Fibroblast of upper back skin (primary cell): ENCODE data around the gene SNN.

Source experiments
- DNase-seq: peaks from one replicate; pipeline ENCODE4 v3.0.0-alpha.2; 2013

SNN gene

DNA sequence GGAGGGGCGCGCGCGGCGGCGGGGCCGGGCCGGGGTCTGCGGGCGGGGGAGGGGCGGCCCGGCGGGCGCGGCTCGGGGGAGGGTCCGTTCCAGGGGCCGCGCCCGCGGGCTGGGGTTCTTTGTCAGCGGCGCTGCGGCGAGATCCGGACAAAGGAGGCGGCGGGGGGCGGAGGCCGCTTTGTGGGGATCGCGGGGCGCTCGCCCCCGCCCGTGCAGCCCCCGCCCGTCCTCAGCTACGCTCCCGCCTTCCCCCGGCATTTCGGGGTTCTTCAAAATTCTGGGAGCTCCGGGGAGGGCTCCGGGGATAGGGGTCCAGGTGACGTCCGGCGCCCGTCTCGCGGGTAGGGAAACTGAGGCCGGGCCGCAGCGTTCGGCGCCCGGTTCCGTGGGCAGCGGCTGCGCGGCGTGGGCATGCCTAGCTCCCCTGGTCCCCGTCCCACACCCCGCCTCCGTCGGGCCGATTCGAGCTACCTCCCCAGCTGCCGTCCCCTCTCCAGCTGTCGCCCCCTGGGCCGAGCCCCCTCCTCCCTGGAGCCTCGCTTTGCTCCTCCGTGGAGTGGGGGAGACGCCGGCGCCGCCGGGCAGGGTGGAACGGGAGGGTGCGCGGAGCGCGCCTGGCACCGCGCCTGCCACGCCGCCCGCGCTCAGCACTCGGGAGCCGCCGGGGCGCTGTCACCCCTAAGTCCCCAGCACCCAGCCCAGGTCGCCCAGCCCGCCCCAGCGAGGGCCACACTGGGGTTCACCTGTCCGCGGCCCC is 546 bp downstream of the SNN start:
- DNase-seq = no peak

DNA sequence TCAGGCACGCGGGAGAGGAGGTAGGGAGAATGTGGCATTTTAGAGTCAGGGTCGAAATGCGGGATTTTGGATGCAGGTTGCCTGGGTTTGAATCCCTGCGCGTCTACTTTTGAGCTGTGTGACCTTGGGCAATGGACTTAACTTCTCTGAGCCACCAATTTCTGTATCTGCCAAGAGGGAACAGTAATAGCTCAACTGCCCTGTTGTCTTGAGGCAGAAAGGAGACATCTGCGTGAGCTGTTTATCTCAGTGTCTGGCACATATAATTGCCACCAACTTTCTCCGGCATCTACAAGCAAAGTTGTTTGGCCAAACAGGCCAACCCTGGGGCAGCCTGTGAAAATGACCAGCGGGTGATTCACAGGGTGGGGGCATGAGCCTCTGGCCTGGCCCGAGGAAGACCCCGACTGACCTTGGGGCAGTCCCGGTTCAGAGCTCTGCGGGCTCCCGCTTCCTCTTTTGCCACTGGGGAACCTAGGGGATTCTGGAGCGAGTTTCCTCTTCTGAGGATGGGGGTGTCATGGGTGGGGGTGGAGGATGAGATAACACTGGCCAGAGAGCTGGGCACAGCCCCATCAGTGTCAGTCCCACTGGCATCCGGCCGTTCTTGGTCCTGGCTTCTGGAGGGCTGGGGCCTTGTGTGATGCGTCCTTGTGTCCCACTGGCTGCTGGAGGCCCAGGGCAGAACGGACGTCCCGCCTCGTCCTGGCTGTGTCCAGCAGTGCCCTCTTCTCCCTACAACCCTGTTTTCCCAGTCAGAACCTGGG is 1.3 kb downstream of the SNN start:
- DNase-seq = no peak

DNA sequence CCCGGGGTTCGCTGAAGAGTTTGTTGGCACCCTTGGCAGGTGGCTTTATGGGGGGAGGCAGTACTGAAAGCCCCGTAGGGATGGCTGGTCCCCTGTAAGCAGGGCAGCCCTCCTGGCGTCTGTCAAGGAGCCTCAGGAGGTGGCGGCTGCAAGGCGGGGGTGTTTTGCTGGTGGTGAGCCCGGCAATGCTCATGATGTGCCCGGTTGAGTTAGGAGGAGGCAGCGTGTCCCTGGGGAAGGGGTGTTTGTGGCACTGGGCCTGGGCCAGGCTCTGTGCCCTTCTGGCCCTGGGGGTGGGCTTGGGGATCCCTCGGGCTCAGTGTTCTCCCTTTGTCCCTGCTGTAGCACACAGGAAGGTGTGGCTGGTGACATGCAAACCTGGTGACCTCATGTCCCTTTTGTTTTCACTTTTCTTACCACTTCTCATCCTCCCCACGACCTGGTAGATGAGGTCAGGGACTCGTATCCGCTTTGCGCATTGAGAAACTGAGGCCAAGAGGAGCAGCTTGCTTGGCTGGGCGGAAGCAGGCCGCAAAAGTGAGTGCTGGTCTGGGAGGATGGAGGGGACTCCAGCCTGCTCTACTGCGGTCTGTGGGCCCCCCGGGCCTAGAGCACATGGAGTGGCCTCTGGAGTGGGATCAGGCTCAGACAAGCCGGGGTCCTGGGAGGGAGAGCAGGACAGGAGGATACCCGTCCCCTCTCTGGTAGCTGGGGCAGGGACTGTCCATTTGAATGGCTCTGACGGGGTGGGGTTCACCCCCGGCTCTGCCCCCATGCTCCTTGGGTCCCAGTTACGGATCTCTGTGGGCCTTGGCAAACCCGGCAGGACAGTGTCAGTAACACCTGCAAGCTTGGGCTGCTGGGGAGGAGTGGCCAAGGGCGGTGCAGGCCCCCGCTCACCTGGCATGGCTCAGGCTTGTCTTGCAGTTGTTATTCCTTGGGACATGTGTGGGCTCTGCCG is 2.2 kb downstream of the SNN start:
- no peak for DNase-seq

DNA sequence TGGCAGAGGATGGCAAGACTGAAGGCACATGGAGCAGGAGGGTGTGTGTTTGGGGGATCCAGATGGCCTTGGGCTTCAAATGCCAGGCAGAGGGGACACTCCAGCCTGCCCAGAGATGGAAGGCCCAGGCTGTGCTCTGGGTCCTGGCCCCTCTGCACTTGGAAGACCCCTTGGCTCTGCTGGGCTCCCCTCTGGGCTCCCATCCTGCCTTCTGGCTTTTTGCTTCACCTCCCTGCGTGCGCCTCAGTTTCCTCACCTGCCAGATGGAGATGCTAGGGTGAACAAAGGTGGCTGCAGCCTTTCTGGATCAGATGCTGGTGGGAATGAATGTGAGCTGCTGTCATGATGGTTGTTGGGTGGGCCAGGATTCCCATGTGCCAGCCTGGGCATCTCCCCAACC is 3.0 kb downstream of the SNN start:
- no peak for DNase-seq

DNA sequence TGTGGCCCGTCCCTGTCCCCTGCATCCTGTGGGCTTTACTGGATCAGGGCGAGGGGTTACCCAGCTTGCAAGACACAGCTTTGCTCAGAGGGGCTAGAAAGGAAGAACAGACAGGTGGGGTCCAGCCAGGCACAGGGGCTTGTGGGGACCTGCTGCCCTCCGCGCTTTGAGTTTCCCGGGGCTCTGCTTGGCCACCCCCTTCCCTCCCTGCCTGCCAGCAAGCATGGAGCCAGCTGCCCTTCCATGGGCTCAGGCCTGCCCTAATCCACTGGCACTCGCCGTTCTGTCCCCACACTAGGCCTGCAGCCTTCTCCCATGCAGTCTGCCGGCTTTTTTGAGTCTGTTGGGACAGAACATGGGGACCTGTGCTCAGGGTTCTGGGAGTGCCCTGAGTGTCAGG is 3.4 kb downstream of the SNN start:
- no peak for DNase-seq

DNA sequence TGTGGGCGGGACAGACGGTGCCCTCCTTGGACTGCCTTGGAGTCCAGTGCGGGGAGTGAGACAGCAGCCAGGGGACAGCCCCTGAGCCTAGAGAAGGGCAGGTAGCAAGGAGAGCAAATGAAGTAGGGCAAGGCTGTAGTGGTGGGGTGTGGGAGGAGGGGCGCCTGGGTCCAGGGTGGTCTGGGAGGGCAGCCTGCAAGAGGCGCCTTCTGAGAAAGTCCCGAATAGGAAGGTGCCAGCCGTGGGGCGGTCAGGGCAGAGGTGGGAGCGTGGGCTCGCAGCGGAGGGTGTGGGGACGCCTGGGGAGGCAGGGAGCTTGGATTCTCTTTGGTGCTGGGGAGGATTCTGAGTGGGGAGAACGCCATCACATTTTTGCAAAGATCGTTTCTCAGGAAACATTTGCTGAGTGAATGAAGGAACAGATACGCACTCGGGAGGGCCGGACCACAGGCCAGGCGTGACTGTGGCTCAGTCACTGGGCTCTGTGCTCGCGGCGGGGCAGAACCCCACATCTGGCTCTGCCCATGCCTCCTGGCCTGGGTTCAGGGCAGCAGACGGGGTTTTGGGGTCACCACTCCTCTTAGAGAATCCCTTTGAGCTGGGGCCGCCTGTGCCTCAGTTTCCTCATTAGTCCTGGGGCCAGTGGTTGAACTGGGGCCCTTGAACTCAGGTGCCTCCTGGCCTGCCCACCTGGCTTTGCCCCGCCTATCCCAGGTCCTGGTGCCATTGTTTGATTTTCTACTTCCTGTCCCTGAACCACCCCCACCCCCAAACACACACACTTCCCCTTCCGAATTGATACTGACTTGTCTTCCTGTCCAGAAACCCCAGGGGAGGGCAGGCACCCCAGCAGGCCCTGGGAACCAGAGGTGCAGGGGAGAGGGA is 4.2 kb downstream of the SNN start:
- DNase-seq = no peak

DNA sequence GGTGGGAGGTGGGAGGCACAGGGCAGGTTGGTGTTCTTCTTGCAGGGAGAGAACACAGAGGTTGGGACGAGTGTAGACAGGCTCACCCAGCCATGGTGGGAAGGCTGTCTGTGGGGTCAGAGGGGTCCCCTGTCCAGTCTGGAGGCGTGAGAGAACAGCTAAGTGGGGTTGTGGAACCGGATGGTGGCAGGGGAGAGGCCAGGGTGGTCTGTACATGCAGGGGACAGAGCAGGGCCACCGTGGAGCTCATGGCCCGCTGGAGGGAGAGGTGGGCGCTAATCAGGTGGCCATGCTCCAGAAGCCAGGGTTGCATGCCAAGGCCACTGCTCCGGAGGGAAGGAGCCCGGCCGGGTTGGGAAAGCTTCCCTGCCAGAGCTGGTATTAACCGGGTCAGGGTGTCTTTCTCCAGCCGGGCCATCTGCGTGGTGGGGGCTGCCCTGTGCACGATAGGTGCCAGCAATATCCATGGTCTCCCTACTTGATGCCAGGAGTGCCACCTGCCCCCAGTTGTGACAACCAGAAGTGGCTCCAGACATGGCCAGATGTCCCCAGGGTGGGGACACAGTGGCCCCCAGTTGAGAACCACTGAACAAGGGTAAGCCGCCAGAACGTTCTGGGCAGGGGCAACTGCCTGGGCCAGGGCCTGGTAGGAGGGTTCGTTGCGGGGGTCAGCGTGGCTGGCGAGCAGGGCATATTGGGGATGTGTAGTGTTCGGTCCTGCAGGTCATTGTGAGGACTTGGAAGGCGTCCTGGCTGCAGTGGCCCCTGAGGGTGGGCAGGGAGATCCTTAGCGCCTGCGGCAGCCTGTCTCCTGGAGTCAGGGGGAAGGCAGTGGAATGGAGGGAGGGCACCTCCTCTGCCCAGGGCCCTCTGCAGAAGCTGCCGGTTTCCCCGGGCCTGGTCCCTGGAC is 5.1 kb downstream of the SNN start:
- DNase-seq = no peak

DNA sequence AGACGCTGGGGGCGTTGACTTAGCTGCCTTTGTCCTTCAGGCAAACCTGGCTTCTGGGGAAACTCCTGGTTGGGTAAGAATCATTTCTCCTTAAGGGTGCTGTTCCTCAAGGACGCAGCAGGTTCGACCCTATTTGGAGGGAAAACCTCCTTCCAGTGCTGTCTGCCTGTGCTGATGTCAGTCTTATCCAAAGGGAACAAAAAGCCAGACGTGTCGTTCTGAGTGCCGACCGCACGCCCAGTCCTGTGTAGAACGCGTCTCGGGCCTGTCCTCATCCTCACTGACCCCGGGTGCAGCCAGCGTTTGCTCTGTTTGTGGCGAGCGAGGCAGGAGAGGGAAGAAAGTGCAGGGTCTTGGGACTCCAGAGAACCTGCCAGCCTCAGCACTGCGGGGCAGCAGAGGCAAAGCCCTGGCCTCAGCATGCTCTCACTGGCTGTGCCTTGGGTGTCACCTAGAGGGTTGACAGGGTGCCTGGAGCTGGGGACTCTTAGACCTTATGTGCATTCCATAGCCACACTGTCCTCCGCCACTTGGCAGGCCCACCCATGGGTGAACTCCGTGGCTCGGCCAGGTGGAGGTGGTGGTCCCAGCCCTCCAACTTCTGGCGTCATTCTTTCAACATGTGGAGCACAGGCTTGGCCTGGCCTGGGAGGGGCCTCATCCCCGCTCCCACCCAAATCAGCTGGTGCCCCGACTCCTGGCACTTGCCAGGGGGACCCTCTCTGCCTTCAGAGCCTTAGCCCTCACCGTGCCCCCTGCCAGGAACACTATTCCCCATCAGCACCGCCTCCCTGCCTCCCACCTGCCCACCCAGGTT is 6.0 kb downstream of the SNN start:
- no peak for DNase-seq

DNA sequence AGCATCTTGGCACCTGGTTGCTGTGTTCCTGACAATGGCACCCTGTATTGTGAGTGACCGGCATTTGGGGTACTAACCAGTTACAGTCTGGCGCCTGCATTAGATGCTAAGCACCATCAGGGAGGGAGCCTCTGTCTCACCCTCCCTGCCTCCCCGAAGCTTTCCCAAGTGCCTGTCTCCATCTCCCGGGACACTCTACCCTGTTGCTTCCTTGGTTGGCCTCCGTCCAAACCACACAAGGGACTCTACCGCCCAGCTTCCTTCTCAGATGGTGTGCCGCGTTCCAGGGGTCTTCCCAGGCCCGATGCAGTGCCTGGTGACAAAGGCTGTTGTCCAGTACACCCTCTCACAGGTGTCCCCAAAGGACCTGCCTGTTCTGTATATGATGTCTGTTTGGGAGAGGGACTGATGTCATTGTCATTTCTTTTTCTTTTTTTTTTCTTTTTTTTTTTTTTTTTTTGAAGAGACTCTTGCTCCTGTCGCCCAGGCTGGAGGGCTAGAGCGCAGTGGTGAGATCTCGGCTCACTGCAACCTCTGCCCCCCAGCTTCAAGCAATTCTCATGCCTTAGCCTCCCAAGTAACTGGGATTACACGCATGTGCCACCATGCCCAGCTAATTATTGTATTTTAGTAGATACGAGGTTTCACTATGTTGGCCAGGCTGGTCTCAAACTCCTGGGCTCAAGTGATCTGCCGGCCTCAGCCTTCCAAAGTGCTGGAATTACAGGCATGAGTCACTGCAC is 6.7 kb downstream of the SNN start:
- peak; percentile 41 for DNase-seq

DNA sequence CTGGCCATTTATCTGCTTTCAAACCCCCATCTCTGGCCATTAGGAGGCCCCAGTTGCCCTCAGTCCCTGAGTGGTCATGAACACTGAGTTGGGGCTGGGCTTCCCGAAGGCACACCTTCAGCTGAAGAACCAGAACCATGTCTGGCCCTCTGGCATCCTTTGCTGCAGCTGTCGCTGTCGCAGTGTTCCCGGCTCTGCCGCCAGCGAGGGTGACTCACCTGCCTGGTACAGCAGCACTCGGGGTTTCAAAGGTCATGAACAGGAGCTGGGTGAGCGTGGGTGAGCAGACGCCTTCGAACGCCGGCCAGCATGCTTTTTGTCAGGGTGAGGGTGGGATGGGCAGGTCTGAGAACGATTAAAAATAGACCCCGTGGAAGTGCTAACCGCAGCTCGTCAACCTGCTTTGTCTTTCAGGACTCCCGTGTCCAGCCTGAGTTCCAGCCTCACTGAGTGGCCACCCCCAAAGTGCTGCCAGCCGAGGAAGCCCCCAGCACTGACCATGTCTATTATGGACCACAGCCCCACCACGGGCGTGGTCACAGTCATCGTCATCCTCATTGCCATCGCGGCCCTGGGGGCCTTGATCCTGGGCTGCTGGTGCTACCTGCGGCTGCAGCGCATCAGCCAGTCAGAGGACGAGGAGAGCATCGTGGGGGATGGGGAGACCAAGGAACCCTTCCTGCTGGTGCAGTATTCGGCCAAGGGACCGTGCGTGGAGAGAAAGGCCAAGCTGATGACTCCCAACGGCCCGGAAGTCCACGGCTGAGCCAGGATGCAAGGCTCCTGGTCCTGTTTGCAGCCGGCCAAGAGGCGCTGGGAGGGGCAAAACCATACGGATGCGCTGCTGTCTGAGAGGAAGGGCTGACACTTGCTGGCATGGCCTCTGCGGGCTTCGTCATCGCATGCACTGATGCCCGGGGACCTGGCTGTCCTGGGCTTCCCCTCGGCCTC is 7.6 kb downstream of the SNN start:
- no peak for DNase-seq

DNA sequence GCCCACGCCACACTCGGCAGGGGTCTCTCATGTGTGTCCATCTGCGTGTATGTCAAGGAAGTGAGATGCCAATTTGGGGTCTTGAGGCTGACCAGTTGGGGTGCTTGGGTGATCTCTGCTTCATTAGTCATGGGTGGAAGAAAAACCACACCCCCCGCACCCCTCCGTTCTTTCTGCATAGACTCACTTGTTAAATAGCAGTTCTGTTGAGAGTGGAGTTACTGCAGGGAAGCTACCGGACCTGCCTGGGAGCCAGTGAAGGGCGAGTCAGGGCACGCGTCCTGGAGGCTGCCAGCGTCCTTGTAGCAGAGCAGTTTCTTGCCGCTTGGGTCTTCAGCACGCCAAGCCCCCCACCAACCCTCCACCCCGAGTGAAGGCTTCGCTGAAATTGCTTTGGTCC is 8.5 kb downstream of the SNN start:
- no peak for DNase-seq

DNA sequence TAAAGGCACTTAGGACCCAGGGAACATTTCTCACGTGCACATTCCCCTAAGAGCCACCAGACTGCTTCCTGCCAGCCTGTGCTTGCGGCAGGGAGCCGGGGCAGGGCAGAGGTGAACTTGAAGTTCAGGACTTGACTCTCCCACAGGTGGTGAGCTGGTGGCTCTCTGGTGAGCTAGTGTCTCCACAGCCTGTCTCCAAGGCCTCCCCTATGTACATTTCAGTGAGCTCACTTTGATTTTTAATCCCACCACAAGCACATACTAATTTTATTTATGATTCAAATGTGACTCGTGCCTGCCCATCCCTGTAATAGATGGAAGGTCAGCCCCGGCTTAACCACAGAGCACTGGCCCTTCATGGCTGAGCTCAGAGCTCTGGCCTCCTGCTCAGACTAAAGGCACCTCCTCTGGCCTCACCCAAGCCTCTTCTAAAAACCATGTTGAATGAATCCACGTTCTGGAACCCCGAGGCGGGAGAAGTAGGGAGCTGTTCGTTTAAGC is 9.2 kb downstream of the SNN start:
- no peak for DNase-seq

DNA sequence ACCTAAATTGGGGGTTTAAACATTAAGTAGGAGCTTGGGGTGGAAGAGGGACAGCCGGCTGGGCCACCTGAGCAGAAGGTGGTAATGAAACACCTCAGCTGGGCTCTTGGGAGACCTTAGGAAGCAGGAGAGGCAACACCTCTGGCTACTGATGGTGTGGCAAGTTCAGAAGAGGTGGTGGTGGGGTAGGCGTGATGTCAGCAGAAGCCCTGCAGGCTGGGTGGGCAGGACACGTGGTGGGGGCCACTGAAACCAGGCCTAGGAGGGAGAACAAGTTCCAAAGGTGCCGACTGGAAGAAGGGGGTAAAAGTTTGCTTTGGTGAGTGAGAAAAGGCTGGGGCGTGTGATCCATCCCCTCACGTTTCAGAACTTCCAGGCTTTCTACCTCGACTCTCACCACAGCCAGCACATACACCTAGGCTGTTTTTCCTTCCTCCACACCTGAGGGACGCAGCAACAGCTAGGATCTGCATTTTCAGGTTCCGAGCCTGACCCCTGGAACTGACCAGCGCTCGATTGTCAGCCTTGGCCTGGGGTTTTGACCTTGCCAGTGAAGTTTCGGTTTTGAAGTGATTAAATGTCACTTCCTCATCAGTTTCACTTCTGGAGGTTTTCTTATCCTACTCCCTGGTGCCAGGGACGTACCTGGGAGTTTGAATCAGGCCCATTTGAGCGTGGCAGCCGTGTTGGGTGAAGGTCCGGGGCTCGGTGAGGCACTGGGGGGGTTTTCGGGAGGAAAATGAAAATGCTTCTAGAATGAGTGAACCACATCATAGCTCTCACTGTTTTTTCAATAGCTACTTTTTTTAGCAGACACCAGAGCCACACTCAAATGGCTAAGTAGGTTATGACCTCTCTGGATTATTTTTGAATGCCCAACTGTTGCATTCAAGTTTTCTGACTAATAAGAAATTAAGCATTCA is 10.0 kb downstream of the SNN start:
- DNase-seq = no peak

DNA sequence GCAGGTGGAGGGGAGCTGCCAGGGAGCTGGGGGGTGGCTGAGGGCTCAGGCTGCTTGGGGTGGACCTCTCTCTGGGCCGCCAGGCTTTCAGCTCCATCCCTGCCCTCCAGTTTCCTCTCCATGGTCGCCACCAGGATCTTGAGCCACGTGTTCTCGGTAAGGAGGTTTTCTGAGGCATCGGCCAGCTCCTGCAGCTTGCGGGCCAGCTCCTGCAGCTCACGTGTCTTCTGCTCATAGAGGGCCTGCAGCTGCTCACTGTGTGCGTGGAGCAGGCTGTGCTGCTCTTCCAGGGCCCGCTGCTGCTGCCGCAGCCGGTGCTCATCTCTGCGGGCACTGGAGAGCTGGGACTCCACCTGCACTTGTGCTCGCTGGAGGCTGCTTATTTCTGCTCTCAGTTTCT is 11.0 kb downstream of the SNN start:
- no peak for DNase-seq

DNA sequence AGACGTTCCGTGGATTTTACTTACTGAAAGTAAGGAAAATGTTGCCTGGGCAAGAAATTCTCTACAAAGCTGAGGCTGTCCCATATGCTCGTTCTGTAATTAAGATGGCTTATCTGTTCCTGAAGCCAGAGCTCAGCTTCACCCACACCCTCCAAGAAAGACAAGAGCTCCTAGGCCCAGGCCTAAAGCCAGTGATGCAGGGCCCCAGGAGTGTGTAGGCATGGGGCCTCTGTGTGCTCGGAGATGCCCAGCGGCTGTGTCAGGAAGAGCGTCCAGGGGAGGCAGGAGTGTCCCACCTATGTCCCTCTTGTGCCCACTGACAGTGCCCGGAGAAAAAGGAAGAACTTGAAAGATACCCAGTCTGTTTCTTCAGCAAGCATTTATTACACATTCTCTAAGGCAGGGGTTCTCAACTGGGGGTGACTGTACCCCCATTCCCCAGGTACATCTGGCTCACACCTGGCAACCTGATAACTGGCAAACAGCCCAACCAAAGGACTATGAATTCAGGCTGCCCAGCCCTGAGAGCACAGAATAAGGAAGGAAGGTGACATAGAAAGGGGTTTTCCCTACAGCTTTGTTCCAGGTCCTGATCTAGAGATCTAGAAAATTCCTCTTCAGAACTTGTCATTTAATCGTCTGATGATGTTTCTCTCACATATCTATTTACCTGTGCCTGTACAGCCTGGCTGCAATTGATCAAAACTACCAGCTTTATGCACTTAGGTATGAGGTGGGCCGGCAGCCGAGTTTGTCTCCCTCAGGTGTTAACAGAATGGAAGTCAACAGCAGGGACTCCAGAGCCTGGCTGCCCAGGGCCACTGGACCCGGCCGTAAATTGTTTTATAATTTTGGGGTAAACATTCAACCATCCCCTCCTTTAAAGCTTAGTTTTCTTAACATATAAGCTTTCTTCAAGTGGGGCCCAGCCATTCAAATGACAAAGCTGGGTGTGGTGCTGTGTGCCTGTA is 12.0 kb downstream of the SNN start:
- no peak for DNase-seq

DNA sequence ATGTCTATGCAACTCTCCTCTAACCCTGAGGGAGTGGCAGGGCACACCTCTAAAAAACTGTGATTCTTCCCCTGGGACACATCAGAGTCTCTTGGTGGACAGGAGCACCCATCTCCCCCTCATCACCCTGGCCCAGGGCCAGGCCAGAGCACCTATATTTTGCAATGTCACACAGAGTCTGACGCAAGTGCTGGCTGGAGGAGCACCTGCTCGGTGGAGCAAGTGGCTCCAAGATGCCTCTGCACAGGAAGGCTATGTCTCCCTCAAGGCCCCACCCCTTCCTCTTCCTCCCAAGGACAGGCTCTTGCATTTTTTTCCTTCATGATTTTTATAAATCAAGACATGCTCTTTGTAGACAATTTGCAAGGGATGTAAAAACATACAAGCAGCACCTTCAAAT is 13.3 kb downstream of the SNN start:
- no peak for DNase-seq
